Karpas-422 (cell line): ENCODE results near the gene DHX34. TPM values are rescaled to one million over a fixed set of nuclear protein-coding genes. Genes with fewer than 3 reads are reported as not detected.
"Not testable (repeated sequence)": the region's sequence is repeated elsewhere in the genome, so short reads cannot be mapped to it uniquely, and the experiment has no call there.

ENCODE experiments used
- DNase-seq: peaks from one replicate; pipeline ENCODE4 v3.0.0-alpha.2; 2015
- H2AFZ ChIP-seq: fragments of 200-600 bp; sonication (generic); 2 replicates; pipeline ENCODE4 v1.6.1; 2014; ENCODE audit warnings: antibody characterized with exemption, low read length, mixed read lengths
- H3K27ac ChIP-seq: fragments of 200-600 bp; sonication (generic); 2 replicates; pipeline ENCODE4 v1.5.1; 2014; ENCODE audit warnings: mild to moderate bottlenecking, low read length, moderate library complexity
- H3K27me3 ChIP-seq: fragments of 200-600 bp; sonication (generic); 2 replicates; pipeline ENCODE4 v1.6.1; 2014; ENCODE audit warnings: low read length, mixed read lengths
- H3K36me3 ChIP-seq: fragments of 200-600 bp; sonication (generic); 2 replicates; pipeline ENCODE4 v1.6.1; 2014; ENCODE audit warnings: low read length, mixed read lengths; ENCODE audit not compliant: insufficient read depth
- H3K4me1 ChIP-seq: fragments of 200-600 bp; sonication (generic); 2 replicates; pipeline ENCODE4 v1.6.1; 2014; ENCODE audit warnings: mild to moderate bottlenecking, low read length, mixed read lengths
- H3K4me2 ChIP-seq: fragments of 200-600 bp; sonication (generic); 2 replicates; pipeline ENCODE4 v1.6.1; 2014; ENCODE audit warnings: low read length, low read depth, mild to moderate bottlenecking; ENCODE audit not compliant: poor library complexity, severe bottlenecking
- H3K4me3 ChIP-seq: fragments of 200-600 bp; sonication (generic); 2 replicates; pipeline ENCODE4 v1.5.1; 2014; ENCODE audit warnings: mild to moderate bottlenecking, antibody characterized with exemption, low read length, mixed read lengths
- H3K79me2 ChIP-seq: fragments of 200-600 bp; sonication (generic); 2 replicates; pipeline ENCODE4 v1.6.1; 2014; ENCODE audit warnings: mild to moderate bottlenecking, low read length, mixed read lengths
- H3K9ac ChIP-seq: fragments of 200-600 bp; sonication (generic); 2 replicates; pipeline ENCODE4 v1.6.0; 2014; ENCODE audit warnings: low read length
- H3K9me2 ChIP-seq: fragments of 200-600 bp; sonication (generic), shearing (Covaris generic); replicated peaks from 2 replicates; pipeline ENCODE4 v1.6.0; 2014; ENCODE audit warnings: mild to moderate bottlenecking, low read length, moderate library complexity; ENCODE audit not compliant: insufficient read depth
- H3K9me3 ChIP-seq: fragments of 300-700, 200-600 bp; sonication (generic); 2 replicates; pipeline ENCODE4 v1.6.1; 2014; ENCODE audit warnings: low read length, mixed read lengths
- H4K20me1 ChIP-seq: fragments of 200-600 bp; sonication (generic); 2 replicates; pipeline ENCODE4 v1.6.1; 2014; ENCODE audit warnings: mild to moderate bottlenecking, antibody characterized with exemption, low read length, low read depth; ENCODE audit not compliant: insufficient read depth
- total RNA-seq: library from RNA; depleted of rRNA; stranded (reverse); fragments of >200 nt; shearing (Covaris generic); gene quantifications from 2 replicates; pipeline ENCODE4 v1.2.3, GENCODE V29; 2014; ENCODE audit warnings: low replicate concordance

Gene DHX34
- total RNA-seq, 1 experiment from 2014 or later = 17.4 TPM

DNA sequence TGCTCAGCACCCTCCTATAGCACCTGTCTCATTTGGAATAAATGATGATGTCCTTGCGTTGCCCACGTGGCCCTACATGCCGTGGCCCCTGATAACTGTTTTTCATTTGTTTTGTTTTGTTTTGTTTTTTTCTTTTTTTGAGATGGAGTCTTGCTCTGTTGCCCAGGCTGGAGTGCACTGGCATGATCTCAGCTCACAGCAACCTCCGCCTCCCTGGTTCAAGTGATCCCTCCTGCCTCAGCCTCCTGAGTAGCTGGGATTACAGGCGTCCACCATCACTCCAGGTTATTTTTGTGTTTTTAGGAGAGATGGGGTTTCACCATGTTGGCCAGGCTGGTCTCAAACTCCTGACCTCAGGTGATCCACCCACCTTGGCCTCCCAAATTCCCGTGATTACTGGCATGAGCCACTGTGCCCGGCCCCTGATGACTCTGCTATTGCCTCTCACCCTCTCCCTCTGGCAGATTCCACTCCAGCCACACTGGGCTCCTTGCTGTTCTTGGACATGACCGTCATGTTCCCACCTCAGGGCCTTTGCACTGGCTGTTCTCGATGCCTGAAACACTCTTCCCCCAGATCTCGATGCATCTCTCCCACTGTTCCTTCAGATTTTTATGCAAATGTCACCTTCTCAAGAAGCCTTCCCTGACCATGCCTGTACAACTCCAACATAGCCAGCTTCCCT, 9.8 kb upstream of the DHX34 start:
- Histone ChIP-seq H3K4me1 (no peaks in the 10 kb centered on the region), H3K9me2 (no peaks in the 10 kb centered on the region), H4K20me1 (no peaks in the 10 kb centered on the region), H3K36me3 (no peaks in the 10 kb centered on the region), H3K79me2 (no peaks in the 10 kb centered on the region), H2AFZ (no peak overlapping the region), H3K4me2 (no peak overlapping the region), H3K27ac (no peak overlapping the region), H3K27me3 (no peaks in the 10 kb centered on the region), H3K4me3 (no peak overlapping the region), H3K9me3 (no peaks in the 10 kb centered on the region), H3K9ac (no peak overlapping the region)
- no peak for DNase-seq

DNA sequence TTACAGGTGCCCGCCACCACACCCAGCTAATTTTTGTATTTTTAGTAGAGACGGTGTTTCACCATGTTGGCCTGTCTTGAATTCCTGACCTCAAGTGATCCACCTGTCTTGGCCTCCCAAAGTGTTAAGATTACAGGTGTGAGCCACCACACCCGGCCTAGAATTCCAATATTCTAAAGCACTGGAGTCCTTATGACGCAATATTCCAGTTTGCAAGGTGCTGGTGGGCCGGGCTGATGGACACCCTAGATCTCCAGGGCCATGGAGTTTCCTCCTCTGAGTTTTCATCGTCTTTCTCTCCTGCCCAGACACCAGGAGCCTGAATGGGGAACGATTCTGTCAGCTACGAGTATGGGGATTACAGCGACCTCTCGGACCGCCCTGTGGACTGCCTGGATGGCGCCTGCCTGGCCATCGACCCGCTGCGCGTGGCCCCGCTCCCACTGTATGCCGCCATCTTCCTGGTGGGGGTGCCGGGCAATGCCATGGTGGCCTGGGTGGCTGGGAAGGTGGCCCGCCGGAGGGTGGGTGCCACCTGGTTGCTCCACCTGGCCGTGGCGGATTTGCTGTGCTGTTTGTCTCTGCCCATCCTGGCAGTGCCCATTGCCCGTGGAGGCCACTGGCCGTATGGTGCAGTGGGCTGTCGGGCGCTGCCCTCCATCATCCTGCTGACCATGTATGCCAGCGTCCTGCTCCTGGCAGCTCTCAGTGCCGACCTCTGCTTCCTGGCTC, 8.5 kb upstream of the DHX34 start:
- H4K20me1 ChIP-seq = no peaks in the 10 kb centered on the region
- H3K27ac ChIP-seq = no peak overlapping the region
- no peak for DNase-seq
- no peak overlapping the region for H3K4me3 ChIP-seq
- no peaks in the 10 kb centered on the region for H3K27me3 ChIP-seq
- no peaks in the 10 kb centered on the region for H3K9me2 ChIP-seq
- no peaks in the 10 kb centered on the region for H3K4me1 ChIP-seq
- no peak overlapping the region for H3K9ac ChIP-seq
- H3K36me3 ChIP-seq = no peaks in the 10 kb centered on the region
- no peak overlapping the region for H2AFZ ChIP-seq
- H3K79me2 ChIP-seq = no peaks in the 10 kb centered on the region
- no peak overlapping the region for H3K4me2 ChIP-seq
- H3K9me3 ChIP-seq = no peaks in the 10 kb centered on the region

DNA sequence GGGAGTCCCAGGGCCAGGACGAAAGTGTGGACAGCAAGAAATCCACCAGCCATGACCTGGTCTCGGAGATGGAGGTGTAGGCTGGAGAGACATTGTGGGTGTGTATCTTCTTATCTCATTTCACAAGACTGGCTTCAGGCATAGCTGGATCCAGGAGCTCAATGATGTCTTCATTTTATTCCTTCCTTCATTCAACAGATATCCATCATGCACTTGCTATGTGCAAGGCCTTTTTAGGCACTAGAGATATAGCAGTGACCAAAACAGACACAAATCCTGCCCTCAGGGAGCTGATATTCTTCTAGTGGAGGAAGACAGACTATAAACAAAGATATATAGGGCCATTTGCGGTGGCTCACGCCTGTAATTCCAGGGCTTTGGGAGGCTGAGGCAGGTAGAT, 7.4 kb upstream of the DHX34 start:
- peaks cover 4% of the 10 kb centered on the region; the same call in 1 of the 2 replicates for H3K4me1 ChIP-seq
- H3K9me2 ChIP-seq = no peaks in the 10 kb centered on the region
- no peak overlapping the region for H3K9ac ChIP-seq
- no peak for DNase-seq
- no peak overlapping the region for H2AFZ ChIP-seq
- H3K27ac ChIP-seq = no peak overlapping the region
- H3K79me2 ChIP-seq = no peaks in the 10 kb centered on the region
- H3K4me3 ChIP-seq = no peak overlapping the region
- no peaks in the 10 kb centered on the region for H3K36me3 ChIP-seq
- H3K9me3 ChIP-seq = no peaks in the 10 kb centered on the region
- H3K27me3 ChIP-seq = no peaks in the 10 kb centered on the region
- no peaks in the 10 kb centered on the region for H4K20me1 ChIP-seq
- H3K4me2 ChIP-seq = no peak overlapping the region

GRCh38 chr19:47343194-47343802, 5.8 kb upstream of the DHX34 start:
- H3K36me3 ChIP-seq = no peaks in the 10 kb centered on the region
- no peak for DNase-seq
- H3K79me2 ChIP-seq = no peaks in the 10 kb centered on the region
- peaks cover 7% of the 10 kb centered on the region; the same call in 1 of the 2 replicates for H3K4me1 ChIP-seq
- no peak overlapping the region for H3K4me2 ChIP-seq
- no peak overlapping the region for H3K4me3 ChIP-seq
- no peak overlapping the region for H2AFZ ChIP-seq
- no peak overlapping the region for H3K9ac ChIP-seq
- H3K27ac ChIP-seq = no peak overlapping the region
- H3K27me3 ChIP-seq = no peaks in the 10 kb centered on the region
- no peaks in the 10 kb centered on the region for H3K9me2 ChIP-seq
- no peaks in the 10 kb centered on the region for H3K9me3 ChIP-seq
- no peaks in the 10 kb centered on the region for H4K20me1 ChIP-seq

GRCh38 chr19:47344425-47344824, 4.7 kb upstream of the DHX34 start:
- H3K79me2 ChIP-seq = peaks cover 3% of the 10 kb centered on the region
- no peak for DNase-seq
- peaks cover 11% of the 10 kb centered on the region for H3K4me1 ChIP-seq
- H4K20me1 ChIP-seq = no peaks in the 10 kb centered on the region
- H3K4me2 ChIP-seq = no peak overlapping the region
- no peaks in the 10 kb centered on the region for H3K9me3 ChIP-seq
- no peak overlapping the region for H3K27ac ChIP-seq
- no peaks in the 10 kb centered on the region for H3K9me2 ChIP-seq
- no peaks in the 10 kb centered on the region for H3K27me3 ChIP-seq
- no peaks in the 10 kb centered on the region for H3K36me3 ChIP-seq
- H2AFZ ChIP-seq = no peak overlapping the region
- no peak overlapping the region for H3K9ac ChIP-seq
- no peak overlapping the region for H3K4me3 ChIP-seq

- H3K4me2 ChIP-seq, H3K9me2 ChIP-seq, H3K36me3 ChIP-seq, DNase-seq, H4K20me1 ChIP-seq, H3K9ac ChIP-seq, H3K27me3 ChIP-seq, H3K4me3 ChIP-seq, H3K27ac ChIP-seq, H2AFZ ChIP-seq, H3K9me3 ChIP-seq: not testable (repeated sequence)
- Histone ChIP-seq H3K79me2 (peaks cover 18% of the 10 kb centered on the region), H3K4me1 (peaks cover 23% of the 10 kb centered on the region)
Observed at GRCh38 chr19:47346024-47346423, 3.1 kb upstream of the DHX34 start.

DNA sequence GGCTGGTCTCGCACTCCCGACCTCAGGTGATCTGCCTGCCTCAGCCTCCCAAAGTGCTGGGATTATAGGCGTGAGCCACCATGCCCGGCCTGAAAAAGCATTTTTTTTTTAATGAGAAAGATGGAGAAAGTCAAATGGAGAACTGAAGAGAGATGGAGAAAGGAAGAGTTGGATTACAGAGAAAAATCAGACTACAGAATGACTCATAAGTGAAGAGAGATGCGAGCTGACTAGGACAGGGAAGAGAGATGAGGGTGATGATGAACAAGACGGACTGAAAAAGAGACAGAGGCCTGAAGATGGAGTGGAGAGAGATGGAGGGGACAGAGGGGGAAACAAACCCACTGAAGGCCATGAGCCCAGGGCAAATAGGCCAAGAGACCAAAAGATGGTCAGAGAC, 1.5 kb downstream of the DHX34 start:
- no peak for DNase-seq
- peak overlapping the region; percentile 12; the same call in 1 of the 2 replicates for H3K9ac ChIP-seq

GRCh38 chr19:47351548-47351947, 2.4 kb downstream of the DHX34 start:
- no peaks in the 10 kb centered on the region for H3K9me3 ChIP-seq
- peak; percentile 76 for DNase-seq
- peaks cover 24% of the 10 kb centered on the region; the same call in 1 of the 2 replicates for H3K36me3 ChIP-seq
- peaks cover 50% of the 10 kb centered on the region for H3K79me2 ChIP-seq
- no peak overlapping the region for H3K4me3 ChIP-seq
- no peaks in the 10 kb centered on the region for H4K20me1 ChIP-seq
- no peak overlapping the region for H2AFZ ChIP-seq
- no peak overlapping the region for H3K4me2 ChIP-seq
- no peaks in the 10 kb centered on the region for H3K9me2 ChIP-seq
- no peak overlapping the region for H3K27ac ChIP-seq
- no peaks in the 10 kb centered on the region for H3K27me3 ChIP-seq
- peaks cover 28% of the 10 kb centered on the region for H3K4me1 ChIP-seq
- no peak overlapping the region for H3K9ac ChIP-seq

More for the DNA sequence above, 1.5 kb downstream of the DHX34 start:
- Histone ChIP-seq H2AFZ (no peak overlapping the region), H3K9me3 (no peaks in the 10 kb centered on the region), H3K79me2 (peaks cover 50% of the 10 kb centered on the region), H3K9me2 (no peaks in the 10 kb centered on the region), H3K4me3 (peak overlapping the region; percentile 87; the same call in 1 of the 2 replicates), H3K4me1 (peaks cover 30% of the 10 kb centered on the region), H4K20me1 (no peaks in the 10 kb centered on the region), H3K27ac (no peak overlapping the region), H3K4me2 (peak overlapping the region; percentile 88), H3K27me3 (no peaks in the 10 kb centered on the region), H3K36me3 (peaks cover 19% of the 10 kb centered on the region; the same call in 1 of the 2 replicates)
